HepG2 (cell line): ENCODE results near the gene NTN5. TPM values are rescaled to one million over a fixed set of nuclear protein-coding genes. Genes with fewer than 3 reads are reported as not detected.

Experiments used
- CHD4 ChIP-seq: fragments of 200-600 bp; sonication (generic); IDR thresholded peaks from 2 replicates; pipeline ENCODE4 v1.7.0; 2017; ENCODE audit warnings: mild to moderate bottlenecking, low read length, borderline replicate concordance
- DNMT3B ChIP-seq: conservative IDR thresholded peaks from 2 replicates; pipeline ENCODE4 v1.6.1; 2016; ENCODE audit warnings: missing biosample characterization, control low read depth
- ELF4 ChIP-seq: sonication (generic); formaldehyde crosslinking; IDR thresholded peaks from 2 replicates; pipeline ENCODE4 v1.5.0; 2020; ENCODE audit warnings: missing genetic modification reagents, mild to moderate bottlenecking, moderate library complexity, borderline replicate concordance
- ZNF333 ChIP-seq: sonication (generic); formaldehyde crosslinking; IDR thresholded peaks from 2 replicates; pipeline ENCODE4 v1.4.0; 2020; ENCODE audit warnings: mild to moderate bottlenecking, missing genetic modification reagents, borderline replicate concordance
- ZNF556 ChIP-seq: sonication (generic); formaldehyde crosslinking; IDR thresholded peaks from 2 replicates; pipeline ENCODE4 v1.4.0; 2020; ENCODE audit warnings: mild to moderate bottlenecking, missing genetic modification reagents, borderline replicate concordance
- polyA plus RNA-seq, 8 experiments: library from polyadenylated mRNA; depleted of rRNA in 3 of 8; stranded (reverse) in 7 of 8; unstranded in 1 of 8; fragments of >200 nt; fragmentation: Illumina TruSeq in 4 of 8; extraction: Trizol in 4 of 8; gene quantifications; 2 replicates each; pipeline versions ENCODE4 v1.2.1 to v1.2.3, GENCODE V29; 2011 to 2016; ENCODE audit warnings: low read depth in 4 of 8, missing spikeins in 1 of 8, mixed read lengths in 1 of 8; ENCODE audit not compliant: insufficient read depth in 1 of 8
- total RNA-seq, 5 experiments: library from RNA; depleted of rRNA; stranded (reverse); fragments of >200 nt; fragmentation: Illumina TruSeq; extraction: Trizol; gene quantifications; 2 replicates each; pipeline ENCODE4 v1.2.3, GENCODE V29; 2016; ENCODE audit warnings: low read depth in 1 of 5
- TF ChIP-seq, protein P1 (sequence below): sonication (generic); formaldehyde crosslinking; IDR thresholded peaks from 2 replicates; pipeline ENCODE4 v1.4.0; 2020; ENCODE audit warnings: missing genetic modification reagents
- TF ChIP-seq, protein P2 (sequence below): sonication (generic); formaldehyde crosslinking; IDR thresholded peaks from 2 replicates; pipeline ENCODE4 v1.5.0; 2020; ENCODE audit warnings: mild to moderate bottlenecking, missing genetic modification reagents, borderline replicate concordance
- TF ChIP-seq, protein P3 (sequence below): sonication (generic); formaldehyde crosslinking; IDR thresholded peaks from 2 replicates; pipeline ENCODE4 v1.8.1; 2022; ENCODE audit warnings: low read depth, mild to moderate bottlenecking, missing genetic modification reagents
- TF ChIP-seq, protein P4 (sequence below): sonication (generic); formaldehyde crosslinking; IDR thresholded peaks from 2 replicates; pipeline ENCODE4 v1.4.0; 2020; ENCODE audit warnings: missing genetic modification reagents, mild to moderate bottlenecking, borderline replicate concordance
- TF ChIP-seq, protein P5 (sequence below): IDR thresholded peaks from 2 replicates; pipeline ENCODE4 v1.6.1; 2016; ENCODE audit warnings: missing genetic modification reagents, missing compliant biosample characterization
- TF ChIP-seq, protein P6 (sequence below): sonication (generic); formaldehyde crosslinking; IDR thresholded peaks from 2 replicates; pipeline ENCODE4 v1.4.0; 2020; ENCODE audit warnings: missing genetic modification reagents
- TF ChIP-seq, protein P7 (sequence below): sonication (generic); formaldehyde crosslinking; IDR thresholded peaks from 2 replicates; pipeline ENCODE4 v1.8.1; 2023; ENCODE audit warnings: mild to moderate bottlenecking, missing genetic modification reagents, borderline replicate concordance

The NTN5 gene
- total and polyA plus RNA-seq, 2 of the 13 experiments (the other 11 are each of a cell fraction or from before 2014, with no cell fraction given): 0.05 TPM; not detected in 1

DNA sequence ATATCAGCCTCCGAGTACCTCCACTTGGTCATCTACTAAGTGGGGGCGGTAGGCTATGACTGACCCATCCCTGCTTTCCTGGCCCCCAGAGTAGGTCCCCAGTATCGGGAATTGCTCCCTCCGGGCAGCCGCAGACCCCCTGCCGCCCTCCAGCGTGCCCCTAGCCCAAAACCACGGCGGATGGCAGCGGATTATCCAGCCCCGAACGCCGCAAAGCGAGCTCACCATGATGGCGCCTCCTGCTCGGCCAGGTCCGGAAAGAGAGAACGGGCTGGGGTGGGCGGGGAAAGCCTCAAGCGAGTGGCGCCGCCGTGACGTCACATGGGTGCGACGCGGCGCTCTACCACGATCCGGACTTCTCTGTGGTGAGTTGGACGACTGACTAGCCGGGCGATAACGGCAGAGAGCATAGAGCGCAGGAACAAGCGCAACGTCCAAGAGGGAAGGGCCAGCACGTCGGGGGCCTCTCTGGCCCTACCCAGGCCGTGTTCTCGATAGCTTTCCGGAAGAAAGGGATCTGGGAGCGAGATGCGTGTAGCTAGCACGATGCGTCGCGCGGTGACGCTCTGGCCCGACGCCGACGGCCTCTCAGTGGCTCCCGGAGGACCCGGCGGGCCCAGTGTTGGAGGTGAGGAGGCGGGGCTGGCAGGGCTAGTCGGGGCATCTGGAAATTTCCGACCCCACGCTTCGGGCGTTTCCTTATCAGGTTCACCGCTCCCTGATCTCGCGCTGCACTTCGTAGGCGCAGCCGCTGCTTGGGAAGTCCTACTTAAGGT is 53.7 kb downstream of the NTN5 start, which contains the start of the genes RPL18 and SPHK2 (continued):
- TF ChIP-seq, protein P1, sequence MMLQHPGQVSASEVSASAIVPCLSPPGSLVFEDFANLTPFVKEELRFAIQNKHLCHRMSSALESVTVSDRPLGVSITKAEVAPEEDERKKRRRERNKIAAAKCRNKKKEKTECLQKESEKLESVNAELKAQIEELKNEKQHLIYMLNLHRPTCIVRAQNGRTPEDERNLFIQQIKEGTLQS (CRISPR knock-in tag): peak; percentile 78; the same call in 1 of the 2 replicates
- TF ChIP-seq ZNF556 (CRISPR knock-in tag) (no peak; the same call in 1 of the 2 replicates), ELF4 (peak; percentile 98), CHD4 (no peak), DNMT3B (peak; percentile 87), ZNF333 (CRISPR knock-in tag) (no peak; the same call in 1 of the 2 replicates)
- TF ChIP-seq, protein P2, sequence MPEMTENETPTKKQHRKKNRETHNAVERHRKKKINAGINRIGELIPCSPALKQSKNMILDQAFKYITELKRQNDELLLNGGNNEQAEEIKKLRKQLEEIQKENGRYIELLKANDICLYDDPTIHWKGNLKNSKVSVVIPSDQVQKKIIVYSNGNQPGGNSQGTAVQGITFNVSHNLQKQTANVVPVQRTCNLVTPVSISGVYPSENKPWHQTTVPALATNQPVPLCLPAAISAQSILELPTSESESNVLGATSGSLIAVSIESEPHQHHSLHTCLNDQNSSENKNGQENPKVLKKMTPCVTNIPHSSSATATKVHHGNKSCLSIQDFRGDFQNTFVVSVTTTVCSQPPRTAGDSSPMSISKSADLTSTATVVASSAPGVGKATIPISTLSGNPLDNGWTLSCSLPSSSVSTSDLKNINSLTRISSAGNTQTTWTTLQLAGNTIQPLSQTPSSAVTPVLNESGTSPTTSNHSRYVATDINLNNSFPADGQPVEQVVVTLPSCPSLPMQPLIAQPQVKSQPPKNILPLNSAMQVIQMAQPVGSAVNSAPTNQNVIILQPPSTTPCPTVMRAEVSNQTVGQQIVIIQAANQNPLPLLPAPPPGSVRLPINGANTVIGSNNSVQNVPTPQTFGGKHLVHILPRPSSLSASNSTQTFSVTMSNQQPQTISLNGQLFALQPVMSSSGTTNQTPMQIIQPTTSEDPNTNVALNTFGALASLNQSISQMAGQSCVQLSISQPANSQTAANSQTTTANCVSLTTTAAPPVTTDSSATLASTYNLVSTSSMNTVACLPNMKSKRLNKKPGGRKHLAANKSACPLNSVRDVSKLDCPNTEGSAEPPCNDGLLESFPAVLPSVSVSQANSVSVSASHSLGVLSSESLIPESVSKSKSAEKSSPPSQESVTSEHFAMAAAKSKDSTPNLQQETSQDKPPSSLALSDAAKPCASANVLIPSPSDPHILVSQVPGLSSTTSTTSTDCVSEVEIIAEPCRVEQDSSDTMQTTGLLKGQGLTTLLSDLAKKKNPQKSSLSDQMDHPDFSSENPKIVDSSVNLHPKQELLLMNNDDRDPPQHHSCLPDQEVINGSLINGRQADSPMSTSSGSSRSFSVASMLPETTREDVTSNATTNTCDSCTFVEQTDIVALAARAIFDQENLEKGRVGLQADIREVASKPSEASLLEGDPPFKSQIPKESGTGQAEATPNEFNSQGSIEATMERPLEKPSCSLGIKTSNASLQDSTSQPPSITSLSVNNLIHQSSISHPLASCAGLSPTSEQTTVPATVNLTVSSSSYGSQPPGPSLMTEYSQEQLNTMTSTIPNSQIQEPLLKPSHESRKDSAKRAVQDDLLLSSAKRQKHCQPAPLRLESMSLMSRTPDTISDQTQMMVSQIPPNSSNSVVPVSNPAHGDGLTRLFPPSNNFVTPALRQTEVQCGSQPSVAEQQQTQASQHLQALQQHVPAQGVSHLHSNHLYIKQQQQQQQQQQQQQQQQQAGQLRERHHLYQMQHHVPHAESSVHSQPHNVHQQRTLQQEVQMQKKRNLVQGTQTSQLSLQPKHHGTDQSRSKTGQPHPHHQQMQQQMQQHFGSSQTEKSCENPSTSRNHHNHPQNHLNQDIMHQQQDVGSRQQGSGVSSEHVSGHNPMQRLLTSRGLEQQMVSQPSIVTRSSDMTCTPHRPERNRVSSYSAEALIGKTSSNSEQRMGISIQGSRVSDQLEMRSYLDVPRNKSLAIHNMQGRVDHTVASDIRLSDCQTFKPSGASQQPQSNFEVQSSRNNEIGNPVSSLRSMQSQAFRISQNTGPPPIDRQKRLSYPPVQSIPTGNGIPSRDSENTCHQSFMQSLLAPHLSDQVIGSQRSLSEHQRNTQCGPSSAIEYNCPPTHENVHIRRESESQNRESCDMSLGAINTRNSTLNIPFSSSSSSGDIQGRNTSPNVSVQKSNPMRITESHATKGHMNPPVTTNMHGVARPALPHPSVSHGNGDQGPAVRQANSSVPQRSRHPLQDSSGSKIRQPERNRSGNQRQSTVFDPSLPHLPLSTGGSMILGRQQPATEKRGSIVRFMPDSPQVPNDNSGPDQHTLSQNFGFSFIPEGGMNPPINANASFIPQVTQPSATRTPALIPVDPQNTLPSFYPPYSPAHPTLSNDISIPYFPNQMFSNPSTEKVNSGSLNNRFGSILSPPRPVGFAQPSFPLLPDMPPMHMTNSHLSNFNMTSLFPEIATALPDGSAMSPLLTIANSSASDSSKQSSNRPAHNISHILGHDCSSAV: peak; percentile 82; the same call in 1 of the 2 replicates
- TF ChIP-seq, protein P3, sequence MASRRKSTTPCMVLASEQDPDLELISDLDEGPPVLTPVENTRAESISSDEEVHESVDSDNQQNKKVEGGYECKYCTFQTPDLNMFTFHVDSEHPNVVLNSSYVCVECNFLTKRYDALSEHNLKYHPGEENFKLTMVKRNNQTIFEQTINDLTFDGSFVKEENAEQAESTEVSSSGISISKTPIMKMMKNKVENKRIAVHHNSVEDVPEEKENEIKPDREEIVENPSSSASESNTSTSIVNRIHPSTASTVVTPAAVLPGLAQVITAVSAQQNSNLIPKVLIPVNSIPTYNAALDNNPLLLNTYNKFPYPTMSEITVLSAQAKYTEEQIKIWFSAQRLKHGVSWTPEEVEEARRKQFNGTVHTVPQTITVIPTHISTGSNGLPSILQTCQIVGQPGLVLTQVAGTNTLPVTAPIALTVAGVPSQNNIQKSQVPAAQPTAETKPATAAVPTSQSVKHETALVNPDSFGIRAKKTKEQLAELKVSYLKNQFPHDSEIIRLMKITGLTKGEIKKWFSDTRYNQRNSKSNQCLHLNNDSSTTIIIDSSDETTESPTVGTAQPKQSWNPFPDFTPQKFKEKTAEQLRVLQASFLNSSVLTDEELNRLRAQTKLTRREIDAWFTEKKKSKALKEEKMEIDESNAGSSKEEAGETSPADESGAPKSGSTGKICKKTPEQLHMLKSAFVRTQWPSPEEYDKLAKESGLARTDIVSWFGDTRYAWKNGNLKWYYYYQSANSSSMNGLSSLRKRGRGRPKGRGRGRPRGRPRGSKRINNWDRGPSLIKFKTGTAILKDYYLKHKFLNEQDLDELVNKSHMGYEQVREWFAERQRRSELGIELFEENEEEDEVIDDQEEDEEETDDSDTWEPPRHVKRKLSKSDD (CRISPR knock-in tag): peak; percentile 93; the same call in 1 of the 2 replicates
- TF ChIP-seq, protein P4, sequence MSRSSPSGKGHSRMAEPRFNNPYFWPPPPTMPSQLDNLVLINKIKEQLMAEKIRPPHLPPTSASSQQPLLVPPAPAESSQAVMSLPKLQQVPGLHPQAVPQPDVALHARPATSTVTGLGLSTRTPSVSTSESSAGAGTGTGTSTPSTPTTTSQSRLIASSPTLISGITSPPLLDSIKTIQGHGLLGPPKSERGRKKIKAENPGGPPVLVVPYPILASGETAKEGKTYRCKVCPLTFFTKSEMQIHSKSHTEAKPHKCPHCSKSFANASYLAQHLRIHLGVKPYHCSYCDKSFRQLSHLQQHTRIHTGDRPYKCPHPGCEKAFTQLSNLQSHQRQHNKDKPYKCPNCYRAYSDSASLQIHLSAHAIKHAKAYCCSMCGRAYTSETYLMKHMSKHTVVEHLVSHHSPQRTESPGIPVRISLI: peak; percentile 16; the same call in 1 of the 2 replicates
- TF ChIP-seq, protein P5, sequence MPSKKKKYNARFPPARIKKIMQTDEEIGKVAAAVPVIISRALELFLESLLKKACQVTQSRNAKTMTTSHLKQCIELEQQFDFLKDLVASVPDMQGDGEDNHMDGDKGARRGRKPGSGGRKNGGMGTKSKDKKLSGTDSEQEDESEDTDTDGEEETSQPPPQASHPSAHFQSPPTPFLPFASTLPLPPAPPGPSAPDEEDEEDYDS: peak; percentile 95
- TF ChIP-seq, protein P6, sequence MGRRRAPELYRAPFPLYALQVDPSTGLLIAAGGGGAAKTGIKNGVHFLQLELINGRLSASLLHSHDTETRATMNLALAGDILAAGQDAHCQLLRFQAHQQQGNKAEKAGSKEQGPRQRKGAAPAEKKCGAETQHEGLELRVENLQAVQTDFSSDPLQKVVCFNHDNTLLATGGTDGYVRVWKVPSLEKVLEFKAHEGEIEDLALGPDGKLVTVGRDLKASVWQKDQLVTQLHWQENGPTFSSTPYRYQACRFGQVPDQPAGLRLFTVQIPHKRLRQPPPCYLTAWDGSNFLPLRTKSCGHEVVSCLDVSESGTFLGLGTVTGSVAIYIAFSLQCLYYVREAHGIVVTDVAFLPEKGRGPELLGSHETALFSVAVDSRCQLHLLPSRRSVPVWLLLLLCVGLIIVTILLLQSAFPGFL (CRISPR knock-in tag): no peak
- TF ChIP-seq, protein P7, sequence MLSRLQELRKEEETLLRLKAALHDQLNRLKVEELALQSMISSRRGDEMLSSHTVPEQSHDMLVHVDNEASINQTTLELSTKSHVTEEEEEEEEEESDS (CRISPR knock-in tag): no peak
